ENCODE data around the gene HOXA7. TPM values are rescaled to one million over a fixed set of nuclear protein-coding genes. Genes with fewer than 3 reads are reported as not detected.

HOXA7 gene
- total and polyA plus RNA-seq, 10 of the 15 experiments (the other 5 are each of a cell fraction or from before 2014, with no cell fraction given): not detected

DNA sequence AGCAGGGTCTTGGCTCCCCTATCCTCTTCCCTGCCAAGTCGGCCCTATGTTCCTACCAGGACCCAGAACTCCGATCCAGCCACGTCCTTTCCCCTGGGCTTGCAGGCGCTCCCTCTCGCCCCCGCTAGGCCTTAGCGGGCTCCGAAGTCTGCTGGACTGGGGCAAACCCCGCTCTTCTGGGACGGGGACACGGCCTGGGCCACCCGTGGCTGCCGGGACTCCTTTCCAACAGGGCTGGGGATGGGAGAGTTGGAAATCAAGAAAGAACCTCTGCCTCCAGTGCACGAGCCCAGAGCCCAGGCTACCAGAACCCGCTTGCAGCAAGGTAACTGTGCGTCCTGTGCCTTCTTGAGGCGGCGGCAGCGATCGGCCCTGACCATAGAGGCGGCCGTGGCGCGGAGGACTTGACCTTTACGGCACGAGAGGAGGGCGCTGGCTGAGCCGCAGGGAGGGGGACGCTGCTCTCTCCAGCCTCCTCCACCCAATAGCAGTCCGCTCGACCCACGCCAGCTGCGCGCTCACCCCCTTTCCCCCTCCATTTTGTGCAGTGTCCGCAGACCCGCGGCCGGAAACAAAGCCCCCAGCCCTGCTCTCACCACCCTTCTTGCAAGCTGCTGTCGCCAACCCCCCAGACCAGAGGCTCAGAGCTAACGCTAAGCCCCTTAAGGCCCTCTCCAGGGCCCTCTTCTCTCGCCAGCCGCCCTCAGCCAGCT, 35.5 kb upstream of the HOXA7 start (continued):
- TF ChIP-seq SMAD1 (IDR thresholded peaks at IDR 0.05; ENCODE audit: low read depth, partially characterized antibody) (no peak), CHD4 (IDR thresholded peaks at IDR 0.05) (no peak), IRF4 (IDR thresholded peaks at IDR 0.05; ENCODE audit: low read depth, low read length) (no peak), JUND (IDR thresholded peaks at IDR 0.05; ENCODE audit: low read depth, low read length) (no peak), SP1 (IDR thresholded peaks at IDR 0.05; ENCODE audit: low read depth, low read length) (no peak), HCFC1 (IDR thresholded peaks at IDR 0.05; ENCODE audit: low read length) (no peak), EZH2 (IDR thresholded peaks at IDR 0.05; ENCODE audit: borderline replicate concordance, control insufficient read depth, low read depth, low read length) (no peak), SUPT20H (IDR thresholded peaks at IDR 0.05; ENCODE audit: borderline replicate concordance, control insufficient read depth, low read depth, low read length) (no peak)

- intact Hi-C loops (cut with micrococcal nuclease; ENCODE audit: unreplicated experiment): no loop called here
- FAIRE-seq (no peak), ATAC-seq (no peak), DNase-seq (ENCODE audit: low read depth, low spot score) (no peak)
- Histone ChIP-seq H3K4me3 (no peak overlapping the region), H3K4me1 (ENCODE audit: control insufficient read depth, insufficient read depth, low read length) (no peaks in the 10 kb centered on the region), H3K4me2 (ENCODE audit: control insufficient read depth, insufficient read depth) (no peak overlapping the region), H2AFZ (ENCODE audit: control insufficient read depth, low read depth, low read length) (no peak overlapping the region), H4K20me1 (ENCODE audit: control insufficient read depth, insufficient read depth) (0 out of 2 replicates have a peak, but pooled peaks cover 3% of the 10 kb centered on the region), H3K9ac (ENCODE audit: control insufficient read depth, insufficient read depth, low read length) (no peak overlapping the region), H3K27ac (ENCODE audit: control insufficient read depth, insufficient read depth) (no peak overlapping the region), H3K36me3 (ENCODE audit: control insufficient read depth in 2 of 2, insufficient read depth in 2 of 2, low read length in 1 of 2) (no peaks in the 10 kb centered on the region), H3K79me2 (ENCODE audit: control insufficient read depth, insufficient read depth, low read length) (no peaks in the 10 kb centered on the region), H3K9me3 (replicated peaks; ENCODE audit: control insufficient read depth, insufficient read depth, low read length) (no peaks in the 10 kb centered on the region; the same call in 2 of the 3 replicates), H3K27me3 (replicated peaks in 1 of 2; ENCODE audit: control insufficient read depth in 2 of 2, insufficient read depth in 2 of 2, low read length in 1 of 2) (peaks cover 34 to 36% of the 10 kb centered on the region in 2 experiments)
- 23% methylated on average over 15 of the region's 15 CpGs for WGBS (ENCODE audit: insufficient coverage, insufficient replicate concordance, low lambda C conversion rate, missing lambda C conversion rate)
- in situ Hi-C loops (cut with MboI): no loop called here
- ChIA-PET POLR2A (no interaction called here), CTCF (interaction anchor here (0.7 to 1.8 kb wide), 3 partner anchors 12 to 871 kb away, joined by 3 to 5 read pairs (median 3); no protein-coding TSS in a partner anchor), SMC1A (ENCODE audit: uncharacterized antibody, unreplicated experiment) (no interaction called here), RAD21 (ENCODE audit: unreplicated experiment) (no interaction called here)
- TF ChIP-seq ZNF217 (IDR thresholded peaks at IDR 0.05) (no peak), MLLT1 (IDR thresholded peaks at IDR 0.05) (no peak), IKZF1 (conservative IDR thresholded peaks at IDR 0.05) (no peak), RELA (IDR thresholded peaks at IDR 0.05; ENCODE audit: borderline replicate concordance, partially characterized antibody) (no peak)
- BruUV-seq (replicated peaks): no TSS peak
Measured at GRCh38 chr7:27191161-27191731, 34.8 kb upstream of the HOXA7 start.
